HEK293T (cell line): Measurements from ENCODE around the gene P2RX4.
"Not testable (repeated sequence)": the region's sequence is repeated elsewhere in the genome, so short reads cannot be mapped to it uniquely, and the experiment has no call there.

ENCODE experiments used
- CTCF ChIA-PET: fragments of 350-600 bp; formaldehyde crosslinking; extraction: SDS; loops from one replicate; lab custom pipeline; 2021; ENCODE audit warnings: antibody characterized with exemption, inconsistent platforms; lab: Yijun Ruan, JAX
- POLR2A ChIA-PET: fragments of 350-600 bp; formaldehyde crosslinking; extraction: SDS; loops from one replicate; lab custom pipeline; 2020; ENCODE audit warnings: antibody characterized with exemption, inconsistent platforms; lab: Yijun Ruan, JAX
- DNase-seq: peaks from one replicate; pipeline ENCODE4 v3.0.0; 2012; ENCODE audit warnings: mixed read lengths; ENCODE audit errors: extremely low spot score
- ARNT ChIP-seq: fragments of 450-650 bp; IDR thresholded peaks from 2 replicates; pipeline ENCODE4 v1.6.1; 2017; ENCODE audit warnings: mild to moderate bottlenecking
- BHLHE40 ChIP-seq: fragments of 450-650 bp; IDR thresholded peaks from 2 replicates; pipeline ENCODE4 v1.6.1; 2016; ENCODE audit warnings: mild to moderate bottlenecking, moderate library complexity, borderline replicate concordance
- CTBP1 ChIP-seq: fragments of 450-650 bp; IDR thresholded peaks from 2 replicates; pipeline ENCODE4 v1.6.1; 2016; ENCODE audit warnings: borderline replicate concordance
- ELF4 ChIP-seq: fragments of 450-650 bp; IDR thresholded peaks from 2 replicates; pipeline ENCODE4 v1.6.1; 2017; ENCODE audit warnings: antibody characterized with exemption
- FOXA1 ChIP-seq: fragments of 450-650 bp; IDR thresholded peaks from 2 replicates; pipeline ENCODE4 v1.6.1; 2016; ENCODE audit warnings: mild to moderate bottlenecking
- FOXK2 ChIP-seq: fragments of 450-650 bp; IDR thresholded peaks from 2 replicates; pipeline ENCODE4 v1.6.1; 2016; ENCODE audit warnings: mild to moderate bottlenecking
- FOXM1 ChIP-seq: fragments of 450-650 bp; IDR thresholded peaks from 2 replicates; pipeline ENCODE4 v1.6.1; 2017; ENCODE audit warnings: mild to moderate bottlenecking, borderline replicate concordance
- HDGF ChIP-seq: fragments of 450-650 bp; IDR thresholded peaks from 2 replicates; pipeline ENCODE4 v1.6.1; 2017; ENCODE audit warnings: antibody characterized with exemption, borderline replicate concordance
- L3MBTL2 ChIP-seq: fragments of 450-650 bp; conservative IDR thresholded peaks from 2 replicates; pipeline ENCODE4 v1.6.1; 2016; ENCODE audit warnings: mild to moderate bottlenecking
- LEF1 ChIP-seq: fragments of 450-650 bp; IDR thresholded peaks from 2 replicates; pipeline ENCODE4 v1.6.1; 2017; ENCODE audit warnings: mild to moderate bottlenecking, borderline replicate concordance
- NFRKB ChIP-seq: fragments of 450-650 bp; IDR thresholded peaks from 2 replicates; pipeline ENCODE4 v1.6.1; 2016; ENCODE audit warnings: mild to moderate bottlenecking, moderate library complexity
- PKNOX1 ChIP-seq: fragments of 450-650 bp; IDR thresholded peaks from 2 replicates; pipeline ENCODE4 v1.6.1; 2016
- SP1 ChIP-seq: fragments of 450-650 bp; IDR thresholded peaks from 2 replicates; pipeline ENCODE4 v1.6.1; 2017
- SUZ12 ChIP-seq: fragments of 450-650 bp; IDR thresholded peaks from 2 replicates; pipeline ENCODE4 v1.6.1; 2016; ENCODE audit warnings: mild to moderate bottlenecking
- TARDBP ChIP-seq: fragments of 450-650 bp; IDR thresholded peaks from 2 replicates; pipeline ENCODE4 v1.6.1; 2016
- ZNF384 ChIP-seq: fragments of 450-650 bp; IDR thresholded peaks from 2 replicates; pipeline ENCODE4 v1.6.1; 2016

P2RX4 gene

GRCh38 chr12:121279071-121279375 lies 69.1 kb downstream of the P2RX4 start:
- POLR2A ChIA-PET = no interaction called here
- no peak for DNase-seq
- TF ChIP-seq L3MBTL2 (no peak), FOXM1 (no peak)
- CTCF ChIA-PET = no interaction called here

- TF ChIP-seq L3MBTL2 = no peak
- no peak for DNase-seq
- CTCF ChIA-PET = no interaction called here
- POLR2A ChIA-PET = no interaction called here
Measured at GRCh38 chr12:121279507-121279915, 69.6 kb downstream of the P2RX4 start.

- POLR2A ChIA-PET, CTCF ChIA-PET, DNase-seq: not testable (repeated sequence)
Measured at GRCh38 chr12:121280531-121280930, 70.6 kb downstream of the P2RX4 start.

- DNase-seq, POLR2A ChIA-PET, CTCF ChIA-PET: not testable (repeated sequence)
Measured at GRCh38 chr12:121281116-121281515, 71.2 kb downstream of the P2RX4 start.

- DNase-seq = no peak
- ChIA-PET CTCF (no interaction called here), POLR2A (no interaction called here)
Measured at GRCh38 chr12:121282072-121282742, 72.3 kb downstream of the P2RX4 start.

GRCh38 chr12:121282910-121283309 lies 73.0 kb downstream of the P2RX4 start:
- POLR2A ChIA-PET, DNase-seq, CTCF ChIA-PET: not testable (repeated sequence)

More at GRCh38 chr12:121282072-121282742, 72.3 kb downstream of the P2RX4 start:
- TF ChIP-seq HDGF (no peak), NFRKB (no peak), BHLHE40 (no peak), SUZ12 (no peak), ELF4 (no peak), LEF1 (no peak), CTBP1 (no peak), TARDBP (no peak), FOXA1 (no peak), SP1 (no peak)

GRCh38 chr12:121283388-121283787 lies 73.5 kb downstream of the P2RX4 start:
- ChIA-PET POLR2A (no interaction called here), CTCF (no interaction called here)
- no peak for DNase-seq
- TF ChIP-seq L3MBTL2 (no peak), TARDBP (no peak), FOXM1 (no peak), HDGF (no peak), FOXA1 (no peak), BHLHE40 (no peak), SP1 (no peak), PKNOX1 (no peak), NFRKB (no peak), ELF4 (no peak), SUZ12 (no peak), FOXK2 (no peak), LEF1 (no peak), CTBP1 (no peak), ZNF384 (no peak), ARNT (no peak)
